ENCODE data around the gene MRNIP.

MRNIP gene

DNA sequence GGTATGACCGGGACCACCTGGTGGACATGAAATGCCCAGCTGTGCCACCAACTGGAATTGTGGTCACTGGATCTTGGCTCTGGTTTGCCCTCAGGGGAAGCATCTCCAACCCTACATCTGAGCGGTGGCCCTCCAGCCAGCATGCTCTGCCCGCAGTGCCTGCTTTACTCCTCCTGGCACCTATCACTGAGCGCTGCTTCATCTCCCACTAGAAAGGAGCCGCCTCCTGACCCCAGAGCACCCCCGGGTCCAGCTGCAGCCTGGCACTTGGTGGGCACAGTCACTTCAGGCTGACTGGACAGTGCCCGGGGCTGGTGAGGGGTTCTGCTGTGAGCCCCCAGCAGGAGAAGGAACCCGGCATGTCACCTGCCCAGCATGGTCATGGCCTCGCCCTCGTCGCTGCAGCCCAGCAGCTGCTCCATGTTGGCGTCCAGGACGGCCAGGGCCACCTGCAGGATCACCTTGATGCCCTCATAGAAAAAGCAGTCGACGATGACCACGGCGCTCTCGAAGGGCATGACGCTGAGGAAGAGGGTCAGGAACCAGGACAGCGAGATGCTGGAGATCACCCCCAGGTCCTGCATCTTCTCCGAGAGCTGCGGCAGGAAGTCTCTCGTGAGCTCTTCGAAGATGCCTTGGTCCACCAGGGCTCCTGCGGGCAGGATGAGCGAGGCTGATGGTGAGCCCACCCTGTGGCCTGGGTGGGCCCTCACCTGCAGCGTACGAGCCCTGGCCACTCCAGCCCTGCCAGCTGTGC lies 16.1 kb upstream of the MRNIP start:
- no peak for TF ChIP-seq EZH2phosphoT487 (IDR thresholded peaks at IDR 0.05; ENCODE audit: borderline replicate concordance, low read length)
- TF ChIP-seq, protein P1, sequence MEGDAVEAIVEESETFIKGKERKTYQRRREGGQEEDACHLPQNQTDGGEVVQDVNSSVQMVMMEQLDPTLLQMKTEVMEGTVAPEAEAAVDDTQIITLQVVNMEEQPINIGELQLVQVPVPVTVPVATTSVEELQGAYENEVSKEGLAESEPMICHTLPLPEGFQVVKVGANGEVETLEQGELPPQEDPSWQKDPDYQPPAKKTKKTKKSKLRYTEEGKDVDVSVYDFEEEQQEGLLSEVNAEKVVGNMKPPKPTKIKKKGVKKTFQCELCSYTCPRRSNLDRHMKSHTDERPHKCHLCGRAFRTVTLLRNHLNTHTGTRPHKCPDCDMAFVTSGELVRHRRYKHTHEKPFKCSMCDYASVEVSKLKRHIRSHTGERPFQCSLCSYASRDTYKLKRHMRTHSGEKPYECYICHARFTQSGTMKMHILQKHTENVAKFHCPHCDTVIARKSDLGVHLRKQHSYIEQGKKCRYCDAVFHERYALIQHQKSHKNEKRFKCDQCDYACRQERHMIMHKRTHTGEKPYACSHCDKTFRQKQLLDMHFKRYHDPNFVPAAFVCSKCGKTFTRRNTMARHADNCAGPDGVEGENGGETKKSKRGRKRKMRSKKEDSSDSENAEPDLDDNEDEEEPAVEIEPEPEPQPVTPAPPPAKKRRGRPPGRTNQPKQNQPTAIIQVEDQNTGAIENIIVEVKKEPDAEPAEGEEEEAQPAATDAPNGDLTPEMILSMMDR (IDR thresholded peaks at IDR 0.05; ENCODE audit: low read depth, low read length, poor library complexity, severe bottlenecking) = no peak
- no peak overlapping the region for H3K4me3 ChIP-seq (ENCODE audit: low read length)
- H3K9me2 ChIP-seq (replicated peaks; ENCODE audit: control insufficient read depth, low read length) = no peaks in the 10 kb centered on the region
- no peaks in the 10 kb centered on the region for H3K4me1 ChIP-seq (ENCODE audit: control insufficient read depth, low read length)
- H3K27ac ChIP-seq (ENCODE audit: low read depth, low read length) = no peak overlapping the region
- H3K4me2 ChIP-seq (ENCODE audit: low read length) = no peak overlapping the region
- H3K79me2 ChIP-seq (ENCODE audit: control insufficient read depth, low read length) = no peaks in the 10 kb centered on the region
- H4K20me1 ChIP-seq (ENCODE audit: control insufficient read depth, insufficient read depth, low read depth, low read length) = no peaks in the 10 kb centered on the region
- peaks cover 66% of the 10 kb centered on the region for H3K36me3 ChIP-seq (ENCODE audit: control insufficient read depth, low read length)
- no peaks in the 10 kb centered on the region for H3K9me3 ChIP-seq (ENCODE audit: control insufficient read depth, insufficient read depth, low read length)
- no peaks in the 10 kb centered on the region for H3F3A ChIP-seq (ENCODE audit: control insufficient read depth, insufficient read depth)
- H3K27me3 ChIP-seq (ENCODE audit: control insufficient read depth, low read length) = no peaks in the 10 kb centered on the region

DNA sequence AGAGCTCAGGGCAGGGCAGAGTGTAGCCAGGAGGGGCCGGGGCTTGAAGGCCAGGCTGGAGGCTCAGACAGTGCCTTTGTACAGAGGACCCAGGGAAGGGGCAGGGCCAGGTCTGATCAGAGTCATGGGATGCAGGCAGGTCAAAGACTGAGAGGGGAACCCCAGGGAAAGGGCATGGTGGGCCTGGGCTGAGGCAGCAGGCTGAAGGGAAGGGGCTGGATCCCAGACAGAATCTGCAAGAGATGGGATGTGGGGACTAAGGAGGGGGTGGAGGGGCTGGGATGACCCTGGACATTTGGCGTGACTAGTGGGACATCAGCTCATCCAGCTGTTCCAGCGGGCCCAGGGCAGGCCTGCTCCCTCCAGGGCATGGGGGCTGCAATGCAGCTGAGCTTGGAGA lies 15.5 kb upstream of the MRNIP start:
- H3K27ac ChIP-seq (ENCODE audit: low read depth, low read length) = no peak overlapping the region
- H3K9me3 ChIP-seq (ENCODE audit: control insufficient read depth, insufficient read depth, low read length) = no peaks in the 10 kb centered on the region
- no peaks in the 10 kb centered on the region for H3K9me2 ChIP-seq (replicated peaks; ENCODE audit: control insufficient read depth, low read length)
- no peaks in the 10 kb centered on the region for H3K79me2 ChIP-seq (ENCODE audit: control insufficient read depth, low read length)
- H3K27me3 ChIP-seq (ENCODE audit: control insufficient read depth, low read length) = no peaks in the 10 kb centered on the region
- H3K4me1 ChIP-seq (ENCODE audit: control insufficient read depth, low read length) = no peaks in the 10 kb centered on the region
- no peaks in the 10 kb centered on the region for H3F3A ChIP-seq (ENCODE audit: control insufficient read depth, insufficient read depth)
- TF ChIP-seq, protein P1 (IDR thresholded peaks at IDR 0.05; ENCODE audit: low read depth, low read length, poor library complexity, severe bottlenecking) = no peak
- TF ChIP-seq EZH2phosphoT487 (IDR thresholded peaks at IDR 0.05; ENCODE audit: borderline replicate concordance, low read length) = no peak
- H4K20me1 ChIP-seq (ENCODE audit: control insufficient read depth, insufficient read depth, low read depth, low read length) = no peaks in the 10 kb centered on the region
- no peak overlapping the region for H3K4me2 ChIP-seq (ENCODE audit: low read length)
- H3K4me3 ChIP-seq (ENCODE audit: low read length) = no peak overlapping the region
- peaks cover 66% of the 10 kb centered on the region for H3K36me3 ChIP-seq (ENCODE audit: control insufficient read depth, low read length)

DNA sequence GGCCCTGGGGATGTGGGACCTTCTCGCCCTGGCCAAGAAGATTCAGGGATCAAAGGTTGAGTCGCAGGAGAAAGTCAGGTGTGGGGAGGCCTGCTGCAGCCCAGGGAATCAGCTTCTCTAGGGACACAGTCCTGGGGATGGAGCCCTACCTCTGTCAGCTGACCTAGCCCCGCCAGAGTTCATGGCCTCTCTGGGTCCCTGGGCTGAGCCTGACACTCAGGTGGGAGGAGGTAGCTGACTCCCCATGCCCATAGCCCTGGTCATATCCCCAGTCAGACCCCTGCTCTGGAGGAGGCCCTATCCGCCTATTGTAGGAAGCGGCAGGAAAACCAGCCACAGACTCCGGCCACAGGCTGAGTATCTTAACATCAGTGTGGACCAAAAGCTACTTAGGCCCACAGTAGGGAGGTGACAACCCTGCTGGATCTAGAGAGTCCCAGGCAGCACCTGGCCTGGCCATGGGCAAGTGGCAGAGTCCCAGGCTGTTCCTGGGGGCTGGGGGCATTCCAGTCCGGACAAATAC lies 15.0 kb upstream of the MRNIP start:
- no peaks in the 10 kb centered on the region for H3F3A ChIP-seq (ENCODE audit: control insufficient read depth, insufficient read depth)
- TF ChIP-seq, protein P1 (IDR thresholded peaks at IDR 0.05; ENCODE audit: low read depth, low read length, poor library complexity, severe bottlenecking) = no peak
- TF ChIP-seq EZH2phosphoT487 (IDR thresholded peaks at IDR 0.05; ENCODE audit: borderline replicate concordance, low read length) = no peak
- H4K20me1 ChIP-seq (ENCODE audit: control insufficient read depth, insufficient read depth, low read depth, low read length) = no peaks in the 10 kb centered on the region
- no peaks in the 10 kb centered on the region for H3K9me2 ChIP-seq (replicated peaks; ENCODE audit: control insufficient read depth, low read length)
- H3K4me3 ChIP-seq (ENCODE audit: low read length) = no peak overlapping the region
- no peaks in the 10 kb centered on the region for H3K27me3 ChIP-seq (ENCODE audit: control insufficient read depth, low read length)
- peaks cover 65% of the 10 kb centered on the region for H3K36me3 ChIP-seq (ENCODE audit: control insufficient read depth, low read length)
- no peak overlapping the region for H3K27ac ChIP-seq (ENCODE audit: low read depth, low read length)
- no peaks in the 10 kb centered on the region for H3K9me3 ChIP-seq (ENCODE audit: control insufficient read depth, insufficient read depth, low read length)
- no peaks in the 10 kb centered on the region for H3K79me2 ChIP-seq (ENCODE audit: control insufficient read depth, low read length)
- H3K4me1 ChIP-seq (ENCODE audit: control insufficient read depth, low read length) = no peaks in the 10 kb centered on the region
- H3K4me2 ChIP-seq (ENCODE audit: low read length) = no peak overlapping the region
